GM03348 (cell line): ENCODE measurements around the gene KIAA1549.
A peak's percentile ranks its signal among the peaks of the same experiment; 100 is the strongest.

ENCODE experiments used
- DNase-seq: peaks from one replicate; pipeline ENCODE4 v3.0.0; 2012; ENCODE audit warnings: low spot score

The KIAA1549 gene

GRCh38 chr7:138881579-138882188 lies 99.5 kb downstream of the KIAA1549 start:
- no peak for DNase-seq

- peak; percentile 38 for DNase-seq
These were observed 100.2 kb downstream of the KIAA1549 start for GRCh38 chr7:138880881-138881578.

GRCh38 chr7:138879356-138879755 lies 101.8 kb downstream of the KIAA1549 start:
- no peak for DNase-seq

- DNase-seq, result no peak
These were observed 102.3 kb downstream of the KIAA1549 start for GRCh38 chr7:138878856-138879255.

- no peak for DNase-seq
These were observed 103.1 kb downstream of the KIAA1549 start for GRCh38 chr7:138878051-138878450.

- DNase-seq, result no peak
These were observed 104.9 kb downstream of the KIAA1549 start for GRCh38 chr7:138876326-138876725.

GRCh38 chr7:138875794-138876193 lies 105.4 kb downstream of the KIAA1549 start:
- peak; percentile 42 for DNase-seq

GRCh38 chr7:138873220-138873892 lies 107.8 kb downstream of the KIAA1549 start:
- DNase-seq, result no peak

GRCh38 chr7:138872576-138872975 lies 108.6 kb downstream of the KIAA1549 start:
- DNase-seq, result no peak

- DNase-seq, result no peak
These were observed 109.4 kb downstream of the KIAA1549 start for GRCh38 chr7:138871814-138872090.

GRCh38 chr7:138871065-138871813 lies 110.0 kb downstream of the KIAA1549 start:
- no peak for DNase-seq

- no peak for DNase-seq
These were observed 111.8 kb downstream of the KIAA1549 start for GRCh38 chr7:138869353-138869752.

GRCh38 chr7:138868711-138869110 lies 112.5 kb downstream of the KIAA1549 start:
- DNase-seq, result no peak

GRCh38 chr7:138867744-138868143 lies 113.4 kb downstream of the KIAA1549 start:
- DNase-seq, result no peak

GRCh38 chr7:138866353-138866752 lies 114.8 kb downstream of the KIAA1549 start:
- no peak for DNase-seq

- no peak for DNase-seq
These were observed 115.3 kb downstream of the KIAA1549 start for GRCh38 chr7:138865843-138866242.

- DNase-seq, result peak; percentile 34
These were observed 116.5 kb downstream of the KIAA1549 start for GRCh38 chr7:138864667-138865066.

- no peak for DNase-seq
These were observed 117.3 kb downstream of the KIAA1549 start for GRCh38 chr7:138863931-138864330.

- no peak for DNase-seq
These were observed 120.1 kb downstream of the KIAA1549 start for GRCh38 chr7:138861051-138861450.

- DNase-seq, result no peak
These were observed 123.5 kb downstream of the KIAA1549 start for GRCh38 chr7:138857728-138858127.

GRCh38 chr7:138854115-138854645 lies 127.0 kb downstream of the KIAA1549 start:
- DNase-seq, result no peak

GRCh38 chr7:138853448-138853847 lies 127.7 kb downstream of the KIAA1549 start:
- DNase-seq, result no peak

- no peak for DNase-seq
These were observed 128.7 kb downstream of the KIAA1549 start for GRCh38 chr7:138852469-138852868.
